Endothelial cell (in vitro differentiated cells): Measurements from ENCODE around the gene DNAH3. TPM values are rescaled to one million over a fixed set of nuclear protein-coding genes. Genes with fewer than 3 reads are reported as not detected.
"Not testable (repeated sequence)": the region's sequence is repeated elsewhere in the genome, so short reads cannot be mapped to it uniquely, and the experiment has no call there.

Experiments used
- DNase-seq: peaks from one replicate; pipeline ENCODE4 v3.0.0; 2021; ENCODE audit warnings: low spot score
- H3K27ac Mint-ChIP-seq: one replicate; pipeline ENCODE4 v1.8.0; 2021; ENCODE audit warnings: mixed read lengths, inconsistent platforms; ENCODE audit not compliant: unreplicated experiment
- H3K27me3 Mint-ChIP-seq: one replicate; pipeline ENCODE4 v1.8.0; 2021; ENCODE audit warnings: mild to moderate bottlenecking, moderate library complexity, mixed read lengths, inconsistent platforms; ENCODE audit not compliant: unreplicated experiment
- H3K36me3 Mint-ChIP-seq: one replicate; pipeline ENCODE4 v1.8.0; 2021; ENCODE audit warnings: mild to moderate bottlenecking, low read depth, mixed read lengths, inconsistent platforms; ENCODE audit not compliant: unreplicated experiment
- H3K4me1 Mint-ChIP-seq: one replicate; pipeline ENCODE4 v1.8.0; 2021; ENCODE audit warnings: mild to moderate bottlenecking, mixed read lengths, inconsistent platforms; ENCODE audit not compliant: unreplicated experiment
- H3K4me3 Mint-ChIP-seq: one replicate; pipeline ENCODE4 v1.8.0; 2021; ENCODE audit warnings: mild to moderate bottlenecking, mixed read lengths, inconsistent platforms; ENCODE audit not compliant: unreplicated experiment
- H3K9me3 Mint-ChIP-seq: one replicate; pipeline ENCODE4 v1.8.0; 2021; ENCODE audit warnings: mixed read lengths, inconsistent platforms; ENCODE audit not compliant: unreplicated experiment
- long read RNA-seq: library from polyadenylated mRNA; unstranded; transcript quantifications from one replicate; pipeline ENCODE4 v2.0.0, GENCODE V29; 2020; ENCODE audit not compliant: unreplicated experiment
- total RNA-seq: library from RNA; stranded (reverse); fragmentation: NEBNext Ultra II Directional; extraction: Animal tissue kit (Norgen Biotek cat#: 25700); gene quantifications from one replicate; pipeline ENCODE4 v1.2.1, GENCODE V29; 2021; ENCODE audit not compliant: unreplicated experiment
- TF ChIP-seq, protein P1 (sequence below): fragments of 200-600 bp; sonication (generic); IDR thresholded peaks from one replicate; pipeline ENCODE4 v1.5.0; 2021; ENCODE audit warnings: antibody characterized with exemption; ENCODE audit not compliant: unreplicated experiment

DNAH3 gene
- total RNA-seq: 0.05 TPM
- long read RNA-seq: 0 reads

DNA sequence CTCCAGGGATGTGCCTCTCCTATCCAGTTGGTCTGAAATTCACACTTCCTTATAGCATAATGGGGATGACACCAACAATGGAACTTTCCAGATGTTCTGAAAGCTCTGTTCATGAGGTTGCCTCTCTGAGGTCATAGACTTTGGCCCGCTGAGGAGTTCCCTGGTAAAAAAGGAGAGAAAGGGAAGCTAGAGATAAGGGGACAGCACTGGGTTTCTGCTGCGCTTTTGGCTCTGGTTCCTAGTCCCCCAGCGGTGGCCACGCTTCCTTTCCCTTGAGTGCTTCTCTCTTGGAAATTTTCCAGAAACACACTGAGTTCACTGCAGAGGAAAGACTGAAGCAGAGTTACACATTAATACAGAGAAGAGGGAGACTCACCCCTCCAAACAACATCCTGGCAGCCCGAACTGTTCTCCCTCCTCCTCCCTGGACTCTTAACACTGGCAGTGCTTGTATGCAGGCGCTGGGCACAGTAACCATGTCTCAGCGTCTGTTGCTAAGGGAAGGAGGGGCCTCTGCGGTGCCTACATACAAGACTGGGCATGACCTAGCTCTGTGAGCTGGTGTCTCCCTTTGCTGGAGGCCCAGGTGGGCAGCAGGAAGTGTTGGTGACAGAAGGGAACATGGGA, at the start of gene DNAH3:
TSS of gene DNAH3 (minus strand) at position 472 of the 627 bp plus-strand sequence. CDS start 527 bp downstream, outside the sequence.
- Mint-ChIP-seq H3K4me1 (no peaks in the 10 kb centered on the region), H3K4me3 (no peak within 1 kb of the TSS), H3K9me3 (no peaks in the 10 kb centered on the region), H3K27ac (no peak within 1 kb of the TSS), H3K36me3 (peaks cover 4% of the 10 kb centered on the region), H3K27me3 (peaks cover 2% of the 10 kb centered on the region)
- TF ChIP-seq, protein P1, sequence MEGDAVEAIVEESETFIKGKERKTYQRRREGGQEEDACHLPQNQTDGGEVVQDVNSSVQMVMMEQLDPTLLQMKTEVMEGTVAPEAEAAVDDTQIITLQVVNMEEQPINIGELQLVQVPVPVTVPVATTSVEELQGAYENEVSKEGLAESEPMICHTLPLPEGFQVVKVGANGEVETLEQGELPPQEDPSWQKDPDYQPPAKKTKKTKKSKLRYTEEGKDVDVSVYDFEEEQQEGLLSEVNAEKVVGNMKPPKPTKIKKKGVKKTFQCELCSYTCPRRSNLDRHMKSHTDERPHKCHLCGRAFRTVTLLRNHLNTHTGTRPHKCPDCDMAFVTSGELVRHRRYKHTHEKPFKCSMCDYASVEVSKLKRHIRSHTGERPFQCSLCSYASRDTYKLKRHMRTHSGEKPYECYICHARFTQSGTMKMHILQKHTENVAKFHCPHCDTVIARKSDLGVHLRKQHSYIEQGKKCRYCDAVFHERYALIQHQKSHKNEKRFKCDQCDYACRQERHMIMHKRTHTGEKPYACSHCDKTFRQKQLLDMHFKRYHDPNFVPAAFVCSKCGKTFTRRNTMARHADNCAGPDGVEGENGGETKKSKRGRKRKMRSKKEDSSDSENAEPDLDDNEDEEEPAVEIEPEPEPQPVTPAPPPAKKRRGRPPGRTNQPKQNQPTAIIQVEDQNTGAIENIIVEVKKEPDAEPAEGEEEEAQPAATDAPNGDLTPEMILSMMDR: no peak
- no peak for DNase-seq

DNA sequence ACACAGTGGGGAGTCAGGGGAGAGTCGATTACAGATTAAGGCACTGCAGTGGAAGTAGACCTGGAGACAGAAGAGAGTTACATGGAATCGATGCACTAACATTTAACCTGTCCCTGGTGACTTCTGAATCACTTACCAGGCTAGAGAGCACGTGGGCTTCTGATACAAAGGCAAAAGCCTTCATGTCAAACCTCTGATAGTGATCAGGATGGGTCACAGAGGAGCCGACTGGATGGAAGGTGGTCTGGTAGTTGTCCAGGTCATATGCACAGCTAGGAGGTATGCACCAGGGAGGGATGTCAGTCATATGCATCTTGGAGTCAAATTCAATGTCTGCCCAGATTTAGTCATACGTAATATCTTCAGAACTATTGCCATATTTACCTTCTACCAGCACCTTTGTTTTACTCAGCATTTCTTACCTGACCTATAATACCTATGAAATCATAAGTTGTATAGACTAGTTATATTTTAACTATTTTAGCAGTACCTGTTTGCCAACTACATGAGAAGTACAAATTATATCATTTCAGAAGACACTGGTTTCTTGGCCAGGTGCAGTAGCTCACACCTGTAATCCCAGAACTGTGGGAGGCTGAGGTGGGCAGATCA, 49.1 kb upstream of the DNAH3 start:
- Mint-ChIP-seq H3K4me3 (no peak overlapping the region), H3K27ac (no peak overlapping the region), H3K4me1 (no peaks in the 10 kb centered on the region), H3K9me3 (no peaks in the 10 kb centered on the region), H3K27me3 (no peaks in the 10 kb centered on the region), H3K36me3 (no peaks in the 10 kb centered on the region)
- TF ChIP-seq, protein P1: no peak
- DNase-seq: no peak

DNA sequence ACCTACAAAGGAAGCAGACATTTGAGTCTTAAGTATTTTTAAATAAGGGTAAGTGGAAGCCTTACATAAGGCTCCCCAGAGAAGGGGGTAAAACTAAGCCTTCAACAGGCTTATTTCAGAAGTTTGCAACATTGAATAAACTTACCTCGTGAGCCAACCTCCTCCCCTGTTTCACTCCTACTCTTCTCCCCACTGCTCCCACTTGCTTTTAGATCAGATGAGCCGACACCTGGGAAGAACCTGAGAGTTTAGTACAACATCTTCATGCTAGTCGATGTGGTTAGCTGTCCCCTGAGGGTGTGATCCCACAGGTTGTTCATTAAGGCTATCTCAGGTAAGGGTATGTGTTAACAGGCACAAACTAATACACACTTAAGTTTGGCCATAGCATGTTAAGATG, 47.0 kb upstream of the DNAH3 start:
- no peak overlapping the region for H3K4me3 Mint-ChIP-seq
- no peak overlapping the region for H3K27ac Mint-ChIP-seq
- TF ChIP-seq, protein P1: no peak
- H3K36me3 Mint-ChIP-seq: no peaks in the 10 kb centered on the region
- H3K9me3 Mint-ChIP-seq: no peaks in the 10 kb centered on the region
- DNase-seq: no peak
- no peaks in the 10 kb centered on the region for H3K4me1 Mint-ChIP-seq
- H3K27me3 Mint-ChIP-seq: no peaks in the 10 kb centered on the region

- no peak overlapping the region for H3K4me3 Mint-ChIP-seq
- no peaks in the 10 kb centered on the region for H3K4me1 Mint-ChIP-seq
- H3K27ac Mint-ChIP-seq: no peak overlapping the region
- no peaks in the 10 kb centered on the region for H3K27me3 Mint-ChIP-seq
- H3K36me3 Mint-ChIP-seq: no peaks in the 10 kb centered on the region
- no peaks in the 10 kb centered on the region for H3K9me3 Mint-ChIP-seq
- no peak for DNase-seq
- TF ChIP-seq, protein P1: no peak
These were observed 46.5 kb upstream of the DNAH3 start for GRCh38 chr16:21197112-21197511.

DNA sequence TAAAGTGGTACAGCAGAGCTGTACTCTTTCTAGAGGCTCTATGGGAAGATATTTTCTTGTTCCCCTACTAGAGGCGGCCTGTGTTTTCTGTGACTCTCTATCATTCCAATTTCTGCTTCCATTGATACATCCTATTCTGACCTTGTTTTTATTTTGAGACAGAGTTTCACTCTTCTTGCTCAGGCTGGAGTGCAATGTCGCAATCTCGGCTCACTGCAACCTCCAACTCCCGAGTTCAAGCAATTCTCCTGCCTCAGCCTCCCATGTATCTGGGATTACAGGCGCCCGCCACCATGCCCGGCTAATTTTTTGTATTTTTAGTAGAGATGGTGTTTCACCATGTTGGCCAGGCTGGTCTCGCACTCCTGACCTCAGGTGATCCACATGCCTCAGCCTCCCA, 44.7 kb upstream of the DNAH3 start:
- H3K36me3 Mint-ChIP-seq, H3K9me3 Mint-ChIP-seq, H3K27me3 Mint-ChIP-seq, H3K4me3 Mint-ChIP-seq, H3K27ac Mint-ChIP-seq, DNase-seq, H3K4me1 Mint-ChIP-seq: not testable (repeated sequence)
